Ascending aorta (tissue), 2 donors: ENCODE results near the gene MAGEB2. TPM values are rescaled to one million over a fixed set of nuclear protein-coding genes. Genes with fewer than 3 reads are reported as not detected.
A peak's percentile ranks its signal among the peaks of the same experiment; 100 is the strongest.

ENCODE experiments used
- DNase-seq, 2 donors: peaks; one replicate each; pipeline ENCODE4 v3.0.0-alpha.2; 2019; ENCODE audit warnings: low spot score in 2 of 2
- H3K27ac ChIP-seq, 2 donors: fragments of 200-600 bp; sonication (generic); one replicate each; pipeline ENCODE4 v1.5.1; 2016 to 2017; ENCODE audit warnings: mild to moderate bottlenecking in 1 of 2
- H3K27me3 ChIP-seq: fragments of 200-600 bp; sonication (generic); one replicate; pipeline ENCODE4 v1.5.1; 2017
- H3K36me3 ChIP-seq, 2 donors: fragments of 200-600 bp; sonication (generic); one replicate each; pipeline ENCODE4 v1.5.1; 2016
- H3K4me1 ChIP-seq, 2 donors: fragments of 200-600 bp; sonication (generic); one replicate each; pipeline ENCODE4 v1.5.1; 2016 to 2017; ENCODE audit warnings: mild to moderate bottlenecking in 1 of 2
- H3K4me3 ChIP-seq, 2 donors: fragments of 200-600 bp; sonication (generic); one replicate each; pipeline ENCODE4 v1.5.1; 2016 to 2017; ENCODE audit warnings: mild to moderate bottlenecking in 1 of 2
- H3K9me3 ChIP-seq, 2 donors: fragments of 200-600 bp; sonication (generic); one replicate each; pipeline ENCODE4 v1.5.1; 2016
- CTCF ChIP-seq, 3 experiments: fragments of 200-600 bp in 2 of 3; fragments of 450-650 bp in 1 of 3; sonication (generic) in 2 of 3; IDR thresholded peaks; one replicate each; pipeline ENCODE4 v1.5.1; 2016 to 2019; ENCODE audit warnings: antibody characterized with exemption in 3 of 3, mild to moderate bottlenecking in 1 of 3, moderate library complexity in 1 of 3
- intact Hi-C: fragments of 100-400 bp; cut with DNase I; formaldehyde crosslinking; loops from one replicate; pipeline ENCODE4 v1.15.1; 2023
- total RNA-seq: library from RNA; depleted of rRNA; stranded (reverse); fragments of >200 nt; gene quantifications from one replicate; pipeline ENCODE4 v1.1.0, GENCODE V29; 2016

The MAGEB2 gene
- total RNA-seq, 1 donor from 2014 or later: not detected

- H3K4me3 ChIP-seq: no peak overlapping the region
- DNase-seq: no peak
- H3K36me3 ChIP-seq: no peaks in the 10 kb centered on the region
- H3K4me1 ChIP-seq: no peaks in the 10 kb centered on the region
- peak in 1 of 3 experiments; percentile 23 for TF ChIP-seq CTCF (IDR thresholded peaks at IDR 0.05)
- no peaks in the 10 kb centered on the region for H3K27me3 ChIP-seq
- no peaks in the 10 kb centered on the region for H3K9me3 ChIP-seq
- intact Hi-C loops: no loop called here
- H3K27ac ChIP-seq: no peak overlapping the region
Observed at GRCh38 chrX:30196322-30196721, 19.0 kb upstream of the MAGEB2 start.

DNA sequence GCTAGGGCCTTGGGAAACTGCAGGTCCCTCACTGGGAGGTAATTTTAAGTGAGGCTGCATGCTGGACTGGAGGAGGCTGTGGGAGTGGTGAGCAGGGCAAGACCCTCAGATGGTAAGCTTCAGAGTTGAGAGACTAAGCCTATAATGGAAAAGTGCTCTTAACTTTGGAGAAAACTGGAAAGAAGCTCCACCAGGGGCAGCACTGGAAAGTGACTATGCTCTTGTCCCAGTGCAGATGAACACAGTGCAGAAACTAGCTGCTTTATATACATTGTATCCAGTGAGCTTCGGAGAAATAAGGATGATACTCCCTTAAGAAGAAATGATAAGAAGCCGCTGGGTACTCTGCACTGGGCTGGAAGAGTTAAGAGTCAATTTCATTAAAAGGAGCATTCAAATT is 3.2 kb upstream of the MAGEB2 start:
- H3K4me3 ChIP-seq: no peak overlapping the region
- DNase-seq: no peak
- no peak overlapping the region for H3K27ac ChIP-seq
- no peaks in the 10 kb centered on the region for H3K4me1 ChIP-seq
- no peaks in the 10 kb centered on the region for H3K27me3 ChIP-seq
- no peaks in the 10 kb centered on the region for H3K9me3 ChIP-seq
- H3K36me3 ChIP-seq: no peaks in the 10 kb centered on the region
- TF ChIP-seq CTCF (IDR thresholded peaks at IDR 0.05): no peak
- intact Hi-C loops: no loop called here

DNA sequence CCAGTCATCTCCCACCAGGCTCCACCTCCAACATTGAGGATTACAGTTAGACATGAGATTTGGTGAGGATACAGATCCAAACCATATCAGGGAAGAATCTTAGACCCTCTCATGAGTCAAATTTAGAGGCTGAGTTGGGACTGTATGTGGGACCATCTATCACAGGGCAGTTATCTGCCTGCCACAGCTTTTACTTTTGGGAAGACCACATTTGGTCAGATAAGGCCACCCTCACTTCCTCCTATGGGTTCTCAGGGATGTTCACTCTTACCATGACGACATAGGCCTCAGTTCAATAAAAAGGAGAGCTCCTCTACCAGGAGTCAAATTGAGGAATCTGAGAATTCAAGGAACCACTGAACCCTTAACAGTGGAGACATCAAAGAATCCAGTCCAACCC is 2.1 kb downstream of the MAGEB2 start:
- no peak for DNase-seq
- Histone ChIP-seq H3K36me3 (no peaks in the 10 kb centered on the region), H3K4me3 (no peak overlapping the region), H3K4me1 (no peaks in the 10 kb centered on the region), H3K9me3 (no peaks in the 10 kb centered on the region), H3K27ac (no peak overlapping the region), H3K27me3 (no peaks in the 10 kb centered on the region)
- intact Hi-C loops: no loop called here
- TF ChIP-seq CTCF (IDR thresholded peaks at IDR 0.05): no peak

GRCh38 chrX:30219372-30219771 is 4.0 kb downstream of the MAGEB2 start:
- TF ChIP-seq CTCF (IDR thresholded peaks at IDR 0.05): no peak

GRCh38 chrX:30220661-30221060 is 5.3 kb downstream of the MAGEB2 start:
- TF ChIP-seq CTCF (IDR thresholded peaks at IDR 0.05): no peak
- intact Hi-C loops: no loop called here
- H3K4me1 ChIP-seq: no peaks in the 10 kb centered on the region

More at GRCh38 chrX:30219372-30219771, 4.0 kb downstream of the MAGEB2 start:
- intact Hi-C loops: no loop called here
- Histone ChIP-seq H3K36me3 (no peaks in the 10 kb centered on the region), H3K9me3 (no peaks in the 10 kb centered on the region), H3K4me1 (no peaks in the 10 kb centered on the region), H3K4me3 (no peak overlapping the region), H3K27me3 (no peaks in the 10 kb centered on the region), H3K27ac (no peak overlapping the region)
- DNase-seq: no peak

GRCh38 chrX:30224536-30224935 is 9.2 kb downstream of the MAGEB2 start:
- Histone ChIP-seq H3K36me3 (no peaks in the 10 kb centered on the region), H3K9me3 (no peaks in the 10 kb centered on the region), H3K27me3 (no peaks in the 10 kb centered on the region), H3K27ac (no peak overlapping the region), H3K4me3 (no peak overlapping the region), H3K4me1 (no peaks in the 10 kb centered on the region)
- no peak for DNase-seq
- intact Hi-C loops: no loop called here
- TF ChIP-seq CTCF (IDR thresholded peaks at IDR 0.05): no peak

More at GRCh38 chrX:30220661-30221060, 5.3 kb downstream of the MAGEB2 start:
- H3K4me3 ChIP-seq: no peak overlapping the region
- no peaks in the 10 kb centered on the region for H3K36me3 ChIP-seq
- no peaks in the 10 kb centered on the region for H3K27me3 ChIP-seq
- H3K9me3 ChIP-seq: no peaks in the 10 kb centered on the region
- no peak overlapping the region for H3K27ac ChIP-seq
- DNase-seq: no peak
